Measurements from ENCODE around the gene DLG5.

Gene DLG5

DNA sequence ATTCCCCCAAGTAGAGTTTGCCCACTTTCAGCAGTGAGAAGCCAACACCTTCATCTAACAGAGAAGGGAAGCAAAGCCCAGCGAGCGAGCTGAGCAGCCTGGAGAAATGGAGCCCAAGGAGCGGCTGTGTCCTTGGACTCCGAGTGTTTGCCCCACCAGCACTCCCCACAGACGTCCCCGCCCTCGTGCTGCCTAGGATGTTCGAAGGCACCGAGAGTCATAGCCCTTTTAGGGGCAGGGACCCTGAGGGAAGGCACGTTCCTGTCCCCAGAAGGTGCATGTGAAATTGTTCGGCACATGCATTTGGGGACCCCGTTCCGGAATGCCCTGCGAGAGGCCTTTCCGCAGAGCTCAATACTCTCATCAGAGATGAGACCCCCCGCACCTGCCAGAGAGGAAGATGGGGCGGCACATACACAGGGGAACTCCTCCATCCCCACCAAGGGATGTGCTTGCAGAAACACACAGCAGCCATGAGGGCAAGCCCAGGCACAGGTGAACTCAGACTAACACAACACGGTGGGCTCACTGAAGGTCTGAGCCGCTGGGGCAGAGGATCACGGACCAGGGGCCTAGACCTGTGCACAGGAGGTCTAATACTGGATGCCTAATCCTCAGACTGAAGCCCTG is 131.0 kb downstream of the DLG5 start:
- no peak for DNase-seq (ENCODE audit: low read depth)
- H3K4me3 ChIP-seq (ENCODE audit: low read depth, low read length) = no peak overlapping the region
- TF ChIP-seq, protein P1, sequence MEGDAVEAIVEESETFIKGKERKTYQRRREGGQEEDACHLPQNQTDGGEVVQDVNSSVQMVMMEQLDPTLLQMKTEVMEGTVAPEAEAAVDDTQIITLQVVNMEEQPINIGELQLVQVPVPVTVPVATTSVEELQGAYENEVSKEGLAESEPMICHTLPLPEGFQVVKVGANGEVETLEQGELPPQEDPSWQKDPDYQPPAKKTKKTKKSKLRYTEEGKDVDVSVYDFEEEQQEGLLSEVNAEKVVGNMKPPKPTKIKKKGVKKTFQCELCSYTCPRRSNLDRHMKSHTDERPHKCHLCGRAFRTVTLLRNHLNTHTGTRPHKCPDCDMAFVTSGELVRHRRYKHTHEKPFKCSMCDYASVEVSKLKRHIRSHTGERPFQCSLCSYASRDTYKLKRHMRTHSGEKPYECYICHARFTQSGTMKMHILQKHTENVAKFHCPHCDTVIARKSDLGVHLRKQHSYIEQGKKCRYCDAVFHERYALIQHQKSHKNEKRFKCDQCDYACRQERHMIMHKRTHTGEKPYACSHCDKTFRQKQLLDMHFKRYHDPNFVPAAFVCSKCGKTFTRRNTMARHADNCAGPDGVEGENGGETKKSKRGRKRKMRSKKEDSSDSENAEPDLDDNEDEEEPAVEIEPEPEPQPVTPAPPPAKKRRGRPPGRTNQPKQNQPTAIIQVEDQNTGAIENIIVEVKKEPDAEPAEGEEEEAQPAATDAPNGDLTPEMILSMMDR (IDR thresholded peaks at IDR 0.05; ENCODE audit: low read depth, low read length, missing control alignments) = no peak

DNA sequence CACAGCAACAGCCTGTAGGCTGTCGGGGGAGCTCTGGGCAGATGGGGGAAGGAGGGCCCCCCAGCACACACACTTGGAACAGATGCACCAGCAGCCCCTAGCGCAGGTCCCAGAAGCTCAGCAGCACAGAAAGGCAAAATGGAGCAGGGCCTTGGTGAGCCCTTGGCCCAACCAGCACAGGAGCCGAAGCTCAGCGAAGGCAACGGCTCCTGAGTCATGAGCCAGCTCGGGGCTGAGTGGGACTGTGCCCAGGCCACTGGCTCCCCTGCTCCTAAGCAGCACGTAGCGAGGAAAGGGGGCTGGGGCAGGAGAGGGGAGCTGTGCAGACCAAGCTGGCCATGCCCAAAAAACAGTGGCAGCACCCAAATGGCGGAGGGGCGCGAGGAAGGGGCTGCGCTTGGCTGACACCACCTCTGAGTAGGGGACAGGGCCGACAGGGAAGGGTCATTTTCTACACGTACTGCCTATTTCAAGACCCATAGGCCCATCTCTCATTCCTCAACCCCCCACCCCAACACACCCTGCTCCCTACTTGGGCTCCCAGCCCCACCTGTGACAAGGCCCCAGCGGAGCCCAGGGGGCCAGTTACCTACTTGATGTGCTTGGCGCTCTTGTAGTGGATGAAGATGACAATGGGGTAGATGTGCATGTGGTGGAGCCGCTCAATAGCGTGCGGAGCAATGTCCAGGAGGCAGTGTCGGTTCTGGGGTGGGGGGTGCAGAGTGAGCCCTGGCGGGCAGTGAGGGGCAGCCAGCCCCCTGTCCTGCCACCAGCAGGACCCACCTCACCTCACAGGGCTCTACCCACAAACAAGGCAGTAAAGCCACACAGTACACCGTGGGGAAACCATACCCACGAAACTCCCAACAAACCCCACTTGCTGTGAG is 132.1 kb downstream of the DLG5 start:
- TF ChIP-seq, protein P1 (IDR thresholded peaks at IDR 0.05; ENCODE audit: low read depth, low read length, missing control alignments) = no peak
- DNase-seq (ENCODE audit: low read depth) = no peak

DNA sequence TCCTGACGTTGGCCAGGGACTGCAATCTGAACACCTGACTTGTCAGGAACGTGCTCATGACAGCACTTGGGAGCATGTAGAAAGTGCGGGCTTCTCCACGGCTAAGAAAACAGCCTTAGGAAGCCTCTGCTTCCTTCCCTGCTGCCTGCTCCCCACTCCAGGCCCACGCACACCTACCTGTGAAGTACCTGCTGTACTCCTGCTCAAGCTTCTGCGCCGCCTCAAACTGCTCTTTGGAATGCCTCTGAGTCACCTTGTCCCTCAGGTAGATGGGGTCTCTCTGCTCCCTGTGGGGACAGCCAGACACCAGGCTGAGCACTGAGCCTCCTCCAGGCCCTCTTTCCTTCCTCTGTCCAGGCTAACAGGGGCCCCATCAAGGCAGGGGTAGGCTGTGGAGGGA is 132.7 kb downstream of the DLG5 start:
- H3K4me3 ChIP-seq (ENCODE audit: low read depth, low read length) = no peak overlapping the region
- TF ChIP-seq, protein P1 (IDR thresholded peaks at IDR 0.05; ENCODE audit: low read depth, low read length, missing control alignments) = no peak
- DNase-seq (ENCODE audit: low read depth) = no peak

More for the DNA sequence above, 132.1 kb downstream of the DLG5 start:
- no peak overlapping the region for H3K4me3 ChIP-seq (ENCODE audit: low read depth, low read length)

DNA sequence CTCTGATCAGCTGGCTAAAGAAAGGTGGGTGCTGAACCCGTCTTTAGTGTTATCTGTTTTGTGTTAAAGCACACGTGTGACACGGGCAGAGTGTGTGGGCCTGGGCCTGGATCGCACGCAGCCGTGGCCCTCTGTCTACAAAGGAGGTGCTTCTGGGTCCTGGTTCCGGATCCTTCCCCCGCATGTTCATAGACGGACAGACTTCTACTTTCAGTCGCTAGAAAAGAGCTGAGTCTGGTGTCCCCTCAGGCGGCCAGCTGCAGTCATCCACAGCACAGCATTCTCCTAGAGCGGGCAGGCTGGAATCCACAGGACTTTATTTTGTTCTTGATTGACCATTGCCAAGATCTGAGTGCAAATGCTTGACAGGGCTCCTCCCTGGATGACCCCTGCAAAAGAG is 134.4 kb downstream of the DLG5 start:
- TF ChIP-seq, protein P1 (IDR thresholded peaks at IDR 0.05; ENCODE audit: low read depth, low read length, missing control alignments) = no peak
- DNase-seq (ENCODE audit: low read depth) = no peak
- no peak overlapping the region for H3K4me3 ChIP-seq (ENCODE audit: low read depth, low read length)

DNA sequence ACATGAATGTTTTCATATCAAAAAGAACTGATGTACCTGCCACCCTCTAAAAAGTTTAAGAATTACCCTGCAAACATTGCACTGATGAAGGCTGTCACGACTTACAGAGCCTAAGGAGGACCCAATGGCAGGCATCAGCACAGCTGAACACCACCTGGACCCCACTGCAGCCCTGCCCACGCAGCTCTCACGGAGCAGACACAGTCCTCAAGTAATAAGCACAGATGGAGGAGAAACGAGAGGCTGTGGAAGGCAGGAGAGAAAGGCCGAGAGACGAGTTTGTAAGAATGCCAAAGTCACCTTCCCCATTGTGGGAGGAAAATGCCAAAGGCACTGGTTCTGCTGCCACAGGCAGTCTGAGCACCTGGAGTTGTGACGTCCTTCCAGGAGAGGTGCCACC is 135.0 kb downstream of the DLG5 start:
- no peak for DNase-seq (ENCODE audit: low read depth)
- TF ChIP-seq, protein P1 (IDR thresholded peaks at IDR 0.05; ENCODE audit: low read depth, low read length, missing control alignments) = no peak
- H3K4me3 ChIP-seq (ENCODE audit: low read depth, low read length) = no peak overlapping the region

DNA sequence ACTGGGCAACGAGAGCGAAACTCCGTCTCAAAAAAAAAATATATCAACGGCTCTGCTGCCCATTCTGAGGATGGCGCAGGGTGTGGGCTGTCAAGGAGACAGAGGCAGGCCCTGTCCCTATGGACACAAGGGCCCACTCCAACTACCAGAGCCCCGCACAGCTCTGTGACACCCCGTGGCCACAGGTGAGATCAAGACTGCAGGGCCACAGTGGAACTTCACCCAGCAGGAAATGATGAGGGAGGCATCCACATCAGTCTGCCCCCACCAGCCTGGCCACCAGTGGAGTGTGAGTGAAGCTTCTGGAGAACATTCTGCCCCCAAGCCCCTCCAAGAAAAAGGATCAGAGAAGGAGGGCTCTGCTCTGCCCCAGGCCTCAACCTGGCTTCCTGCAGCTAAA is 136.7 kb downstream of the DLG5 start:
- DNase-seq (ENCODE audit: low read depth) = no peak
- no peak overlapping the region for H3K4me3 ChIP-seq (ENCODE audit: low read depth, low read length)
- TF ChIP-seq, protein P1 (IDR thresholded peaks at IDR 0.05; ENCODE audit: low read depth, low read length, missing control alignments) = no peak
